Measurements from ENCODE around the gene GABRQ.
"Not testable (repeated sequence)": the region's sequence is repeated elsewhere in the genome, so short reads cannot be mapped to it uniquely, and the experiment has no call there.

The GABRQ gene

GRCh38 chrX:152663086-152663485, 25.4 kb downstream of the GABRQ start:
- no peak for DNase-seq

GRCh38 chrX:152674135-152674534, 36.4 kb downstream of the GABRQ start:
- no peak for DNase-seq

GRCh38 chrX:152674652-152675051, 37.0 kb downstream of the GABRQ start:
- DNase-seq, result not testable (repeated sequence)

- DNase-seq, result not testable (repeated sequence)
Measured at GRCh38 chrX:152681012-152681411, 43.3 kb downstream of the GABRQ start.

DNA sequence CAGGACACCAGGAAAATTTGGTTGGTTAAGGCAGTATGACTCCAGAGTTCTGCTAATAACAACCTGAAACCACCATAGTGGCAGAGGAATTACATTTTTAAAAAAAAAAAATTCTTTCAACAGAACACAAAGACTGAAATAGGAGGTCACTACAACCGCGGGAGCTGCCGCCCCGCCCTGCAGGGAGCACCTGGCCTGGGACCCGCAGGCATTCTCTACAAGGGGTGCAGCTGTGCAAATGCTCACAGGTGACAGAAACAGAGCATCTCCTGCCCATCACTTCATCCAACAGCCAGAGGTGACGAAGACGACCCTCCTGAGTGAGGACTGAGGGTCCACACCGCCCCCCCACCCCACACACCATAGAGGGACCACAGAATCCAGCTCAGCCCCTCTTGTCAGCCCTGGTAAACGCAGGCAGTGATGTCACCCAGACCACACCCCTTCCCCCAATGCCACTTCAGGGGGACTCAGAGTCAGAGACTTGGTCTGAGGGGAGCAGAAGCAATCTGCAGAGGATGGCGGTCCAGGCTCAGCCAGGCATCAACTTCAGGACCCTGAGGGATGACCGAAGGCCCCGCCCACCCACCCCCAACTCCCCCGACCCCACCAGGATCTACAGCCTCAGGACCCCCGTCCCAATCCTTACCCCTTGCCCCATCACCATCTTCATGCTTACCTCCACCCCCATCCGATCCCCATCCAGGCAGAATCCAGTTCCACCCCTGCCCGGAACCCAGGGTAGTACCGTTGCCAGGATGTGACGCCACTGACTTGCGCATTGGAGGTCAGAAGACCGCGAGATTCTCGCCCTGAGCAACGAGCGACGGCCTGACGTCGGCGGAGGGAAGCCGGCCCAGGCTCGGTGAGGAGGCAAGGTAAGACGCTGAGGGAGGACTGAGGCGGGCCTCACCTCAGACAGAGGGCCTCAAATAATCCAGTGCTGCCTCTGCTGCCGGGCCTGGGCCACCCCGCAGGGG, 60.5 kb downstream of the GABRQ start, which contains the start of gene MAGEA3:
MAGEA3 (plus strand) TSS at position 843 of the 980 bp plus-strand sequence. CDS start 2,039 bp downstream, outside the sequence.
- DNase-seq, result not testable (repeated sequence)

- not testable (repeated sequence) for DNase-seq
Measured at GRCh38 chrX:152700390-152700789, 62.7 kb downstream of the GABRQ start.

DNA sequence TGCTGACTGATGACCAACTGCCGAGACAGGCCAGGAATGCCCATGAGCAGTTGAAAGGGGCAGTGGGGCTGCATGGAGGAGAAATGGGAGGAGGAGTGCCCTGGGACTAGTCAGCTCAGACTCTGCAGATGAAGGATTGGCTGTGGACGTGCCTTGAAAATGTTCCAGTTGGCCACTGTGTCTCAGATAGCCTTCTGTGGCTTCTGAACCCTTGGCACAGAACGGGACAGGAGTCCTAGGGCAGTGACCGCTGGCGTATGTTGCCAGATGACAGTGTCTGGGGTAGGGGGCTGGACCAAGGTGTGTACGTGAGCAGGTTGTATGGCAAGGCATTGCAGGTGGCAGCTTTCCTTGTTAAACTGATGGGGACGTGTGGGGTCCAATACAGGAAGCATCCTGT, 68.8 kb downstream of the GABRQ start:
- DNase-seq, result not testable (repeated sequence)
